ENCODE measurements around the gene FAM241A. TPM values are rescaled to one million over a fixed set of nuclear protein-coding genes. Genes with fewer than 3 reads are reported as not detected.

Gene FAM241A
- total RNA-seq, 1 experiment from 2014 or later, result 0.90 TPM

DNA sequence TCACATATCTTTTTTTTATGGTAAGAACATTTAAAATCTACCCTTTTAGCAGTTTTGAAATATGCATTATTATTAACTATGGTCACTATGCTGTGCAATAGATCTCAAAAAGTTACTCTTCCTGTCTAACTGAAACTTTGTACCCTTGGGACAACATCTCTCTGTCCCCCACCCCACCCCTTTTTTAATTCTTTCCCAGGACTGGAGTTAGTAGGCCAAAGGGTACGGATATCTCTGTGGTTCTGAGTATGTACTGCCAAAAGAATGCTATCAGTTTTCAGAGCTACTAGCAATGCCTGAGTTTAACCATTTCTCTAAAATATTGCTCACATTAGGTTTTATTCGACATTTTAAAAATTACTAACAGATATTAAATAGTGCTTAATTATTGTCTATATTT lies 4.7 kb upstream of the FAM241A start:
- DNase-seq (ENCODE audit: low read depth, low spot score) (no peak), ATAC-seq (no peak)
- H3K9me3 ChIP-seq (ENCODE audit: control insufficient read depth, insufficient read depth, low read depth, low read length), result no peaks in the 10 kb centered on the region
- BruUV-seq (replicated peaks), result no TSS peak
- ChIA-PET CTCF (no interaction called here), POLR2A (interaction anchor here (0.6 kb wide), 1 partner anchor 49 kb away, joined by 8 read pairs; no protein-coding TSS in a partner anchor)
- H3K27me3 ChIP-seq (ENCODE audit: control insufficient read depth, insufficient read depth, low read length), result no peaks in the 10 kb centered on the region
- in situ Hi-C loops (cut with HindIII; ENCODE audit: low pct_unique_long_range_greater_than_20kb, low sequenced_read_pairs), result no loop called here
- TF ChIP-seq, protein P1, sequence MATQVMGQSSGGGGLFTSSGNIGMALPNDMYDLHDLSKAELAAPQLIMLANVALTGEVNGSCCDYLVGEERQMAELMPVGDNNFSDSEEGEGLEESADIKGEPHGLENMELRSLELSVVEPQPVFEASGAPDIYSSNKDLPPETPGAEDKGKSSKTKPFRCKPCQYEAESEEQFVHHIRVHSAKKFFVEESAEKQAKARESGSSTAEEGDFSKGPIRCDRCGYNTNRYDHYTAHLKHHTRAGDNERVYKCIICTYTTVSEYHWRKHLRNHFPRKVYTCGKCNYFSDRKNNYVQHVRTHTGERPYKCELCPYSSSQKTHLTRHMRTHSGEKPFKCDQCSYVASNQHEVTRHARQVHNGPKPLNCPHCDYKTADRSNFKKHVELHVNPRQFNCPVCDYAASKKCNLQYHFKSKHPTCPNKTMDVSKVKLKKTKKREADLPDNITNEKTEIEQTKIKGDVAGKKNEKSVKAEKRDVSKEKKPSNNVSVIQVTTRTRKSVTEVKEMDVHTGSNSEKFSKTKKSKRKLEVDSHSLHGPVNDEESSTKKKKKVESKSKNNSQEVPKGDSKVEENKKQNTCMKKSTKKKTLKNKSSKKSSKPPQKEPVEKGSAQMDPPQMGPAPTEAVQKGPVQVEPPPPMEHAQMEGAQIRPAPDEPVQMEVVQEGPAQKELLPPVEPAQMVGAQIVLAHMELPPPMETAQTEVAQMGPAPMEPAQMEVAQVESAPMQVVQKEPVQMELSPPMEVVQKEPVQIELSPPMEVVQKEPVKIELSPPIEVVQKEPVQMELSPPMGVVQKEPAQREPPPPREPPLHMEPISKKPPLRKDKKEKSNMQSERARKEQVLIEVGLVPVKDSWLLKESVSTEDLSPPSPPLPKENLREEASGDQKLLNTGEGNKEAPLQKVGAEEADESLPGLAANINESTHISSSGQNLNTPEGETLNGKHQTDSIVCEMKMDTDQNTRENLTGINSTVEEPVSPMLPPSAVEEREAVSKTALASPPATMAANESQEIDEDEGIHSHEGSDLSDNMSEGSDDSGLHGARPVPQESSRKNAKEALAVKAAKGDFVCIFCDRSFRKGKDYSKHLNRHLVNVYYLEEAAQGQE (IDR thresholded peaks at IDR 0.05; ENCODE audit: insufficient read depth in 1 of 2, low read depth in 2 of 2, low read length in 1 of 2), result no peak
- TF ChIP-seq SIN3A (IDR thresholded peaks at IDR 0.05; ENCODE audit: borderline replicate concordance, insufficient read depth, low read depth, low read length), result no peak
- TF ChIP-seq TCF7L2 (IDR thresholded peaks at IDR 0.05; ENCODE audit: low read depth, low read length), result no peak
- TF ChIP-seq, protein P2, sequence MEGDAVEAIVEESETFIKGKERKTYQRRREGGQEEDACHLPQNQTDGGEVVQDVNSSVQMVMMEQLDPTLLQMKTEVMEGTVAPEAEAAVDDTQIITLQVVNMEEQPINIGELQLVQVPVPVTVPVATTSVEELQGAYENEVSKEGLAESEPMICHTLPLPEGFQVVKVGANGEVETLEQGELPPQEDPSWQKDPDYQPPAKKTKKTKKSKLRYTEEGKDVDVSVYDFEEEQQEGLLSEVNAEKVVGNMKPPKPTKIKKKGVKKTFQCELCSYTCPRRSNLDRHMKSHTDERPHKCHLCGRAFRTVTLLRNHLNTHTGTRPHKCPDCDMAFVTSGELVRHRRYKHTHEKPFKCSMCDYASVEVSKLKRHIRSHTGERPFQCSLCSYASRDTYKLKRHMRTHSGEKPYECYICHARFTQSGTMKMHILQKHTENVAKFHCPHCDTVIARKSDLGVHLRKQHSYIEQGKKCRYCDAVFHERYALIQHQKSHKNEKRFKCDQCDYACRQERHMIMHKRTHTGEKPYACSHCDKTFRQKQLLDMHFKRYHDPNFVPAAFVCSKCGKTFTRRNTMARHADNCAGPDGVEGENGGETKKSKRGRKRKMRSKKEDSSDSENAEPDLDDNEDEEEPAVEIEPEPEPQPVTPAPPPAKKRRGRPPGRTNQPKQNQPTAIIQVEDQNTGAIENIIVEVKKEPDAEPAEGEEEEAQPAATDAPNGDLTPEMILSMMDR (IDR thresholded peaks at IDR 0.05), result no peak
- no peak for TF ChIP-seq POLR2AphosphoS5 (IDR thresholded peaks at IDR 0.05; ENCODE audit: low read depth, low read length)
- H3K4me3 ChIP-seq (ENCODE audit: low read depth in 2 of 2, low read length in 2 of 2), result no peak overlapping the region
- H3K4me1 ChIP-seq (ENCODE audit: control insufficient read depth, insufficient read depth, low read length), result no peaks in the 10 kb centered on the region
- intact Hi-C loops (cut with micrococcal nuclease; ENCODE audit: unreplicated experiment), result no loop called here
- no peaks in the 10 kb centered on the region for H3K36me3 ChIP-seq (ENCODE audit: control insufficient read depth, insufficient read depth, low read length)
- no peak overlapping the region for H3K27ac ChIP-seq (ENCODE audit: low read length)

DNA sequence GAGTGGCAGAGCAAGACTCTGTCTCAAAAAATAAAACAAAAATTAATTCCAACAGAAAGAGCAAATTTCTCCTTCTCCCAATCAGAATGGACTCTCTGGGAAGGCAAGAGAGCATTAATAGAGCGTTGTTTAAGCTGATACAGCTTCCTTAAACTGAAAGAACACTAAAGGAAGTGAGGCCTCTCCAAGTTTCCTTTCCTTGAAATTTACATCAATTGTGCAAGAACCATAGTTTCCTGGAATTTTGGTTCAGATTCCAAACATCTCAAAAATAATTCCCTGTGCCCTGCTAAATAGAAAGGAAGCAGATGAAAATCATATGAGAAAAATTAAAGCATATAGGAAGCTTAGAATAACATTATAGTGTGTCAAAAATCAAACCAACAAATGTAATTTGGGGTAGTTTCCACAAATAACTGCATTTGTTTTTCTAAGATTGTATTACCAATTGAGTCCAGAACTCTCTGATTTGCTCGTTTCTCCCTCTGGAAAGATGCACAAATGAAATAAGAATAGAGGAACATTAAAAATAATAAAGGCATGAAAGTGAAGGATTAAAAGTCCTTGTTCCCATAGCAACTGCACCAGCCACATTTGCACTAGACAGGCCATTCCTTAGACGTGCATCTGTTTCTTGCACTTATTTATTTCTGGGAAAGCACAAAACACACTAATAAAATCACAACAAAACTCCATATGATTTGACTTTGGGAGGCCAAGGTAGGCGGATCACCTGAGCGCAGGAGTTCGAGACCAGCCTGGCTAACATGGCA lies 3.7 kb upstream of the FAM241A start:
- CTCF ChIA-PET, result no interaction called here
- BruUV-seq (replicated peaks), result no TSS peak

More for the DNA sequence above, 3.7 kb upstream of the FAM241A start:
- Histone ChIP-seq H3K4me3 (ENCODE audit: low read depth in 2 of 2, low read length in 2 of 2) (no peak overlapping the region), H3K27ac (ENCODE audit: low read length) (no peak overlapping the region), H3K4me1 (ENCODE audit: control insufficient read depth, insufficient read depth, low read length) (no peaks in the 10 kb centered on the region), H3K9me3 (ENCODE audit: control insufficient read depth, insufficient read depth, low read depth, low read length) (no peaks in the 10 kb centered on the region), H3K36me3 (ENCODE audit: control insufficient read depth, insufficient read depth, low read length) (no peaks in the 10 kb centered on the region), H3K27me3 (ENCODE audit: control insufficient read depth, insufficient read depth, low read length) (no peaks in the 10 kb centered on the region)
- ATAC-seq (no peak), DNase-seq (ENCODE audit: low read depth, low spot score) (no peak)
- intact Hi-C loops (cut with micrococcal nuclease; ENCODE audit: unreplicated experiment), result no loop called here
- POLR2A ChIA-PET, result no interaction called here
- no peak for TF ChIP-seq SIN3A (IDR thresholded peaks at IDR 0.05; ENCODE audit: borderline replicate concordance, insufficient read depth, low read depth, low read length)
- TF ChIP-seq, protein P2 (IDR thresholded peaks at IDR 0.05), result no peak
- no peak for TF ChIP-seq TCF7L2 (IDR thresholded peaks at IDR 0.05; ENCODE audit: low read depth, low read length)
- no peak for TF ChIP-seq POLR2AphosphoS5 (IDR thresholded peaks at IDR 0.05; ENCODE audit: low read depth, low read length)
- TF ChIP-seq, protein P1 (IDR thresholded peaks at IDR 0.05; ENCODE audit: insufficient read depth in 1 of 2, low read depth in 2 of 2, low read length in 1 of 2), result no peak
- in situ Hi-C loops (cut with HindIII; ENCODE audit: low pct_unique_long_range_greater_than_20kb, low sequenced_read_pairs), result no loop called here

All from Panc1 (cell line).